GM18907 (cell line): Measurements from ENCODE around the gene PRND.
"Not testable (repeated sequence)": the region's sequence is repeated elsewhere in the genome, so short reads cannot be mapped to it uniquely, and the experiment has no call there.

ENCODE experiments used
- ATAC-seq: cut with Tn5 transposase; IDR thresholded peaks from one replicate; pipeline ENCODE4 v1.9.1; 2021; ENCODE audit warnings: mild to moderate bottlenecking, moderate library complexity; ENCODE audit not compliant: unreplicated experiment

Gene PRND

GRCh38 chr20:4721719-4722118 lies at the start of gene PRND:
Gene PRND, plus strand, starts transcription at chr20:4721909. Its CDS starts 2,643 bp downstream, at chr20:4724552.
- no peak for ATAC-seq

GRCh38 chr20:4672948-4673347 lies 48.8 kb upstream of the PRND start:
- no peak for ATAC-seq

- ATAC-seq = no peak
Observed at GRCh38 chr20:4673371-4674001, 48.2 kb upstream of the PRND start.

GRCh38 chr20:4674672-4675071 lies 47.0 kb upstream of the PRND start:
- no peak for ATAC-seq

- no peak for ATAC-seq
Observed at GRCh38 chr20:4677846-4678245, 43.9 kb upstream of the PRND start.

GRCh38 chr20:4681401-4681800 lies 40.3 kb upstream of the PRND start:
- ATAC-seq = no peak

- no peak for ATAC-seq
Observed at GRCh38 chr20:4681991-4682401, 39.7 kb upstream of the PRND start.

- no peak for ATAC-seq
Observed at GRCh38 chr20:4682682-4683081, 39.0 kb upstream of the PRND start.

GRCh38 chr20:4683261-4683660 lies 38.4 kb upstream of the PRND start:
- ATAC-seq = no peak

- ATAC-seq = no peak
Observed at GRCh38 chr20:4684837-4685413, 36.8 kb upstream of the PRND start.

- no peak for ATAC-seq
Observed at GRCh38 chr20:4685923-4686221, 35.8 kb upstream of the PRND start.

- ATAC-seq = no peak
Observed at GRCh38 chr20:4688305-4688704, 33.4 kb upstream of the PRND start.

GRCh38 chr20:4689220-4689619 lies 32.5 kb upstream of the PRND start:
- ATAC-seq = no peak

- ATAC-seq = no peak
Observed at GRCh38 chr20:4691753-4692152, 30.0 kb upstream of the PRND start.

GRCh38 chr20:4694076-4694475 lies 27.6 kb upstream of the PRND start:
- ATAC-seq = no peak

- ATAC-seq = no peak
Observed at GRCh38 chr20:4697189-4697830, 24.4 kb upstream of the PRND start.

GRCh38 chr20:4697831-4698221 lies 23.9 kb upstream of the PRND start:
- ATAC-seq = no peak

GRCh38 chr20:4699216-4699615 lies 22.5 kb upstream of the PRND start:
- no peak for ATAC-seq

GRCh38 chr20:4699957-4700356 lies 21.8 kb upstream of the PRND start:
- no peak for ATAC-seq

GRCh38 chr20:4702562-4703280 lies 19.0 kb upstream of the PRND start:
- no peak for ATAC-seq

GRCh38 chr20:4703281-4703676 lies 18.4 kb upstream of the PRND start:
- no peak for ATAC-seq

- not testable (repeated sequence) for ATAC-seq
Observed at GRCh38 chr20:4706941-4707340, 14.8 kb upstream of the PRND start.
